GM18508 (cell line): ENCODE results near the gene OTOP3.

Source experiments
- ATAC-seq: cut with Tn5 transposase; IDR thresholded peaks from one replicate; pipeline ENCODE4 v1.9.1; 2021; ENCODE audit warnings: moderate number of reproducible peaks; ENCODE audit not compliant: insufficient read depth, unreplicated experiment

The OTOP3 gene

DNA sequence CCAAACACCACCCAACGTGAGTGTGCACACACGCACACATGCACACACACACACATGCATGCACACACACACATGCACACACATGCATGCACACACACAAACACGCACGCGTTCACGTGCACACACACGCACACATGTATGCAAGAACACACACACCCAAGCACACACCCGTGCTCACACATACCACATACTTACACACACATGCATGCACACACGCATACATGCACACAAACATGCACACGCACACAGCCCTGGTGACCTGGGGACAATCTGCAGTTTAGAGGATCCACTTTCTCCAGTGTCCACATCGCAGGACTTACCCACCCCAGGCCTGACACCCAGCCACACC is 18.9 kb upstream of the OTOP3 start:
- ATAC-seq = no peak

DNA sequence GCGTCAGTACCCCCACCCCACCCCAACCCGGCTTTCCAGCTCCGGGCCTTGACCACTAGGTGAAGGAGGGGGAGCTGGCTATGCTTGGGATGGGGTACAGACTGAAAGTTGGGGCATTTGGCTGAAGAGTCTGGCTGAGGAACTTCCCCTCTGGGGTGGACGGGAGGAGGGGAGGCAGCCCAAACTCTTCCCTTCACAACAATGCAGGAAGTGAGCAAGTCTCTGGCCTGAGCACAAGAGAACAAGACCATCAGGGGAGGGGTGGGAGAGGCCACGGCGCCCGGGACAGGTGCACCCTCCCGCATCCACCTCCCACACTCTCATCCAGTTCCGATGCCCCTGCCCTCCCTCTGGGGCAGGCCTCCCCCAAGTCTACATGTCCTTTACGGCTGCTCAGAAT is 18.3 kb upstream of the OTOP3 start:
- ATAC-seq = no peak

GRCh38 chr17:74918906-74919305 is 16.8 kb upstream of the OTOP3 start:
- ATAC-seq = no peak

GRCh38 chr17:74919440-74920305 is 16.0 kb upstream of the OTOP3 start:
- ATAC-seq = no peak

DNA sequence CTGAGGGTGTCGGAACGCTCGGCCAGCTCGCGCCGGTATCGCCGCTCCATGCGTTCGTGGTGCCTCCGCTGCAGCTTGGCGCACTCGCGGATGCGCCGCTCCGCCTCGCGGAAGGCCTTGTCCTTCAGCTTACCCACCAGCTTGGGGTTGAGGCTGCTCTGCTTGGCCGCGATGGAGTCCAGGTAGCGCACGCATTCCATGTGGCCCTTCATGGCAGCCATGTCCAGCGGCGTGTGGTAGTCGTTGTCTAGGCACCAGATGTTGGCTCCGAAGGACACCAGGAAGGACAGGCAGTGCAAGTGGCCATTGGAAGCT is 15.4 kb upstream of the OTOP3 start:
- no peak for ATAC-seq

DNA sequence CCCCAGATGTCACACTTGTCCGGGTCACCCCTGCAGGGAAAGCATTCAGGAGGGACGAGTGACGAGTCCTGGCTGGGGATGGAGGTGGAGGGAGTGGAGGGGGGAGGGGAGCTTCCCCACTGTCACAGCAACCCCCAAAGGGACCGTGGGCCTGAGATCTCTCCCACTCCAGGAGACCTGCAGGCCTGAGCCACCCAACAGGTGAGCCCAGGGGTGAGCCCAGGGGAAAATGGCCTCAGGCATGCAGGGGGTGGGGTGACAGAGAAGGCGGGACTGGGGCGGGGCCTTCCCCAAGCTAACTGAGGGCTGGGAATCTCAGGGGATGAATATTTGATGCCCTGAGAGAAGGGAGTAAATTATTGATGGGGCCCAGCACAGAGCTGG is 15.1 kb upstream of the OTOP3 start:
- no peak for ATAC-seq

- ATAC-seq = no peak
These were observed 14.5 kb upstream of the OTOP3 start for GRCh38 chr17:74921026-74921681.

- no peak for ATAC-seq
These were observed 13.9 kb upstream of the OTOP3 start for GRCh38 chr17:74921769-74922168.

DNA sequence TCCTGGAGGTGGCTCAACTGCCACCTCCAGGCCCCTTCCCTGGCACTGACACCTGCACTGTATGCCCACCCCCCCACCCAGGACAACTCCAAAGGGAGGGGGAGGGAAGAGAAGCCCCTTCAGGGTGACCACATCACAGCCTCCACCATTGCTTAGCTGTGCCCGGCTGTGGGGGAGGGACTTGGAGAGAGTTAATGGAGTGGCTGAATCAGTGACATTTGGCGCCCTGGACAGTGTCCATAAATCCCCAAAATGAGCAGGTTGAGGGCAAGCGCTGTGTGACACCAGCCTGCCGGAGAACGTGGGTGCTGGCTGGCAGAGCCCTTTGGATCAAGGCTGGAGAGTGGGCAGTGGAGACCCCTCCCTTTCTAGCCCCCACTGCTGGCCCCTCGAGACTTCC is 13.5 kb upstream of the OTOP3 start:
- ATAC-seq = no peak

DNA sequence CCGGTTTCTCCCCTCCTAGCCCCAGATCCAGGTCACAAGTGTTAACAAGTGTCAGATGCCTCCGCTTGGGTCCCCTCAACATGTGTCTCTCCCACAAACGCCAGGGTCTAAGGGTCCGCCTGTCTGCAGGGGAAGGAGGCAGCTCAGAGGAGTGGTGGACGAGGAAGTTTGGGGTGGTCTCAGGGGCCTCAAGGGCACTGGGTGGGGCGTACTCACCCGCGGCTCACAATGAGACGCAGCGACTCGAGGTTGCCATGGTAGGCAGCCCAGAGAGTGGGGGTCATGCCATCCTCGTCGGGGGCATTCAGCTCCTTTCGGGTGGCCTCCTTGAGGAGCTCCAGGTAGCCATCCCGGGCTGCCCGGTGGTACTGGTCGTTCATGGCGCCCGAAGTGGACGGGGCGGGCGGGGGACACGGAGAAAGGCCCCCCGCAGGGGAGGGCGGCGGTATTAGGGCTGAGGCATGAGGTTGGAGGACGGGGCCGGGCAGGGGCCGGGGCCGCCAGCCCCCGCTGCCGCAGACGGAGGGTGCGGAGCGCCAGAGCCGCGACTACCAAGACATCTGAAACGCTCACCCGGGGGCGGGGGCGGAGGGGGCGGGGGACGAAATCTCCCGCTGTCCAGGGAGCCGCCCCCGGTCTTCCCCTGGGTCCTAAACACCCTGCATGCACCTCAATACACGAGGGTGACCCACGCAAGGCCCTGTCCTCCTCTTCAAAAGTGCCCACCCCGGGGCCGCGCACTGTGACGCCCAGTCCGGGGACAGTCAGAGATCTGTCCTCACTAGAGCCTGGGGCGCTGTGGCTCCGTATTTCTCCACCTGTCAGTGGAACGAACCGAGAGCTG is 12.8 kb upstream of the OTOP3 start, which contains the start of gene USH1G:
Gene USH1G, minus strand, starts transcription at position 562 of the 844 bp plus-strand sequence. Its CDS starts 182 bp downstream, at position 380.
- no peak for ATAC-seq

DNA sequence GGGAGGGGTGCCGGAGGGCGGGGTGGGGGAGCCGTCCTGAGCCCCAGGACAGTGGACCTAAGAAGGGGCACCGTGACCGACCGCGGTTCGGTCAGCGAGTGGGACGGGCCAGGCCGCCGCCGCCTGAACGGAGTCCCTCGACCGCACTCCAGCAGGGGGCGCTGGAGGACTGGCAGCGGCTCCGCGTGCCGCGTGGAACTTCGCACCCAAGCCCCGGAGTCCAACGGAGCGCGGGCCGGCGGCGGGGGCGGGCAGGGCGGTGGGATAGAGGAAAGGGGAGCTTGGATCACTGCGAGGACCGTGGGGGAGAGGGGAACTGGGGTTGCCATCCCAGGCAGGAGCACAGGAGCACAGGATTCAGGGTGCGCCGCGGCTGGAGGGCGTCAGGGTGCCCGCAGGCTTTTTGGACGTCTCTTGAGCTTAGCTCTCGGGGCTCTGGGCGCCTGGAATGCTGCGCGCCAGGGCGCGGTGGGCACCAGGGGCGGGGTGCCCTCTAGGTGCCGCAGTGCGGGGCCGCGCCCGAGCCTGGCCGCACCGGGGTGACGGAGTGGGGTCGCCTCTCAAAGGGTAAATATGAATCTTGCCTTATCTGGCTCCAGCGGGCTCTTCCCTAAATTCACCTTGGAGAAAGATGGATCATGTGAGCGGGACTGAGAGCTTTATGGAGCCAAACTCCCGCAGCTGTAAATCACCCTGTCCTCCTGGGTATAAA is 12.0 kb upstream of the OTOP3 start:
- ATAC-seq = no peak

GRCh38 chr17:74924250-74924948 is 11.3 kb upstream of the OTOP3 start, which contains the start of gene OTOP2:
TSS of gene OTOP2 (plus strand) at chr17:74924273. CDS start at chr17:74924633, 360 bp downstream.
- ATAC-seq = no peak

DNA sequence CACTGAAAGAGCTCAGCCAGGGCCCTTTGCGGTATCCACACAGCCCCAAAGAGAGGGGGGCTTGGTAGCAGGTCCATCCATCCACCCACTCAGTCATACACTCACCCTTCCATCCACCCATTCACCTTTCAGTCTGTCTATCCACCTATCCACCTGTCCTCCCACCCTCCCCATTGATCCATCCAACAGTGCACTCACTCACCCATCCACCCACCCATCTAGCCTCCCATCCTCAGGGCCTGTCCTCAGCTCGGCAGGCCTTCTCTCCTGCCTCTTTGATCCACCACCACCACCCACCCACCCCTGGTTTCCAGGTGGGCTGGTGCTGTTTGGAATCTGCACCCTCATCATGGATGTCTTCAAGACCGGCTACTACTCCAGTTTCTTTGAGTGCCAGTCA is 10.5 kb upstream of the OTOP3 start:
- ATAC-seq = no peak

GRCh38 chr17:74928786-74929185 is 6.9 kb upstream of the OTOP3 start:
- ATAC-seq = no peak

DNA sequence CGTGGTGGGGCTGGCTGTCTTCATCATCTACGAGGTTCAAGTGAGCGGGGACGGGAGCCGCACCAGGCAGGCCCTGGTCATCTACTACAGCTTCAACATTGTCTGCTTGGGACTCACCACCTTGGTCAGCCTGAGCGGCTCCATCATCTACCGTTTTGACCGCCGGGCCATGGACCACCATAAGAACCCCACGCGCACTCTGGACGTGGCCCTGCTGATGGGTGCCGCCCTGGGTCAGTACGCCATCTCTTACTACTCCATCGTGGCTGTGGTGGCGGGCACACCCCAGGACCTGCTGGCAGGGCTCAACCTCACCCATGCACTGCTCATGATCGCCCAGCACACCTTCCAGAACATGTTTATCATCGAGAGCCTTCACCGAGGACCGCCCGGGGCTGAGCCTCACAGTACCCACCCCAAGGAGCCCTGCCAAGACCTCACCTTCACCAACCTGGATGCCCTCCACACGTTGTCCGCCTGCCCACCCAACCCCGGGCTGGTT is 5.1 kb upstream of the OTOP3 start:
- ATAC-seq = no peak

- no peak for ATAC-seq
These were observed 650 bp upstream of the OTOP3 start for GRCh38 chr17:74935048-74935447.

DNA sequence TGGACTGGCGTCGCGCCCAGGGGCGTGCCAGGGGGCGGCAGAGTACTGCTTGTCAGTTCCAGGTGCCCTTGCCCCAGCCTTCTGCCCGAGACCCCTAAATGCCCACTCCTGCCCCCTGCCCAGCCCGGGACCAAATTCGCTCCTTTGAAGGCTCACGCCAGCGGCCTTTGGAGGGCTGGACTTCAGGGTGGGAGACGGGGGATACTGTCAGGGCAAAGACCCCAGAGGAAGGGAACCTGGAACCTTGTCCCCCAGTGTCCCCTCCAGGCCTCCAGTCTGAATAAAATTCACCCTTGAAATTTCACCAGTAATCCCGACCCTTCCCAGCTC is 737 bp downstream of the OTOP3 start:
- ATAC-seq = no peak

DNA sequence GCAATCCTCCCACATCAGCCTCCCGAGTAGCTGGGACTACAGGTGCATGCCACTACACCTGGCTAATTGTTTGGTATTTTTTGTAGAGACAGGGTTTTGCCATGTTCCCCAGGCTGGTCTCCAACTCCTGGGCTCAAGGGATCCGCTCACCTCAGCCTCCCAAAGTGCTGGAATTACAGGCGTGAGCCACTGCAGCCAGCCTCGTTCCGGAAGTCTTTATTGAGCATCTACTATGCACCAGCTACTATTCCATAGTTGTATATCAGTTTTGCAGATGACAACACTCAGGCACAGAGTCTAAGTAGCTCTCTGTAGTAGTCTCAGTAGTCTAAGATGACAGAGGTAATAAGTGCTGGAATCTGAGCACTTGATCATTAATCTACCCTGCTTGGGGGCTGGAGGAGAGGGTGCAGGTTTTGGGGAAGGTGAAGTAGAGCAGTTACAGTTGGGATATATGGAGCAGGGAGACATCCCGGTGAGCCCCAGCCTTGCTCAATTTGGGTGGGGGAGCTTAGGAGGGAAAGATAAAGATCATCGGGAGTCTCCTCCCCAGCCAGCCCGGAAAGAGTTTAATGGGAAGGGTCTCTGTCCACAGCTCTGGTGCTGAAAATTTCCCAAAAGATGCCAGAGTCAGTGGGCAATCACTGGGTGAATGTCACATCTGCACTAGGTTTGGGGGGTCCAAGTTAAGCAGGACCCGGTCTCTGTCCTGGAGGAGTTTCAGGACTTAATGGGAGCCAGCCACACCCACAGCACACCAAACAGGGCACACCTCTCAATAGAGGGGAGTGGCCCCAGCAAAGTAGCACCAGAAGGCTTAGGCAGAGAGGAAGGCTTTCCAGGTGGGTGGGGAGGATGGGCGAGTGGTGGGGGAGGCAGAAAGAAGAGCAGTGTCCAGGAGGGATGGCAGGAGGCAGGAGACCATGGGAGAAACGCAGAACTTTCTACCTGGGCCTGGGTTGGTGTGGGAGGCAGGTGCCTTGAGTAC is 1.7 kb downstream of the OTOP3 start:
- no peak for ATAC-seq
